ENCODE results near the gene ADPRH. TPM values are rescaled to one million over a fixed set of nuclear protein-coding genes. Genes with fewer than 3 reads are reported as not detected.

Gene ADPRH
- total RNA-seq, 1 experiment from 2014 or later, result 4.7 TPM

- H3K27me3 ChIP-seq (ENCODE audit: low read length), result no peaks in the 10 kb centered on the region
- CTCF ChIA-PET, result no interaction called here
- H3K79me2 ChIP-seq (ENCODE audit: low read length), result no peaks in the 10 kb centered on the region
- intact Hi-C loops (cut with micrococcal nuclease), result loop anchor here (5.0 kb wide), 1 partner anchor 51 kb away; the partner anchor contains the start of gene ADPRH
- H3K4me3 ChIP-seq (ENCODE audit: low read length), result no peak overlapping the region
- POLR2A ChIA-PET (ENCODE audit: unreplicated experiment), result no interaction called here
- no peaks in the 10 kb centered on the region for H4K20me1 ChIP-seq (ENCODE audit: low read length)
- H3K27ac ChIP-seq (ENCODE audit: low read length), result no peak overlapping the region; the same call in 1 of the 2 replicates
- DNase-seq (no peak), ATAC-seq (no peak)
- 0 out of 2 replicates have a peak overlapping the region, but pooled peaks have one; percentile 29 for H3K4me2 ChIP-seq (ENCODE audit: low read length)
- H3K9ac ChIP-seq (ENCODE audit: low read length), result no peak overlapping the region
- H3K36me3 ChIP-seq (ENCODE audit: low read depth, low read length), result no peaks in the 10 kb centered on the region
- TSS peak; percentile 29 for BruUV-seq (replicated peaks)
- no peaks in the 10 kb centered on the region for H3K9me2 ChIP-seq (replicated peaks; ENCODE audit: low read length)
- no peaks in the 10 kb centered on the region for H3K9me3 ChIP-seq (ENCODE audit: low read length)
- H2AFZ ChIP-seq (ENCODE audit: low read length), result no peak overlapping the region
- TF ChIP-seq EZH2phosphoT487 (IDR thresholded peaks at IDR 0.05; ENCODE audit: borderline replicate concordance, low read length), result no peak
- TF ChIP-seq EZH2 (IDR thresholded peaks at IDR 0.05; ENCODE audit: low read length, unreplicated experiment), result no peak
- no peak for TF ChIP-seq CTCF (conservative IDR thresholded peaks at IDR 0.05; ENCODE audit: low read depth, low read length)
- H3K4me1 ChIP-seq (ENCODE audit: insufficient read depth, low read length), result peaks cover 34% of the 10 kb centered on the region
- no peaks in the 10 kb centered on the region for H3F3A ChIP-seq (ENCODE audit: low read length, unreplicated experiment)
Observed at GRCh38 chr3:119628390-119628789, 49.1 kb downstream of the ADPRH start.

GRCh38 chr3:119628816-119629445 lies 49.6 kb downstream of the ADPRH start:
- ChIA-PET POLR2A (ENCODE audit: unreplicated experiment) (no interaction called here), CTCF (no interaction called here)
- no peaks in the 10 kb centered on the region for H3K9me2 ChIP-seq (replicated peaks; ENCODE audit: low read length)
- BruUV-seq (replicated peaks), result no TSS peak
- H4K20me1 ChIP-seq (ENCODE audit: low read length), result no peaks in the 10 kb centered on the region
- peak; percentile 57 for DNase-seq
- no peaks in the 10 kb centered on the region for H3K36me3 ChIP-seq (ENCODE audit: low read depth, low read length)
- H3K4me3 ChIP-seq (ENCODE audit: low read length), result no peak overlapping the region
- ATAC-seq, result peak; percentile 67
- no peak for TF ChIP-seq EZH2phosphoT487 (IDR thresholded peaks at IDR 0.05; ENCODE audit: borderline replicate concordance, low read length)
- no peak for TF ChIP-seq CTCF (conservative IDR thresholded peaks at IDR 0.05; ENCODE audit: low read depth, low read length)
- no peak for TF ChIP-seq EZH2 (IDR thresholded peaks at IDR 0.05; ENCODE audit: low read length, unreplicated experiment)
- no peaks in the 10 kb centered on the region for H3K27me3 ChIP-seq (ENCODE audit: low read length)
- H3K79me2 ChIP-seq (ENCODE audit: low read length), result no peaks in the 10 kb centered on the region
- no peaks in the 10 kb centered on the region for H3F3A ChIP-seq (ENCODE audit: low read length, unreplicated experiment)
- H3K4me2 ChIP-seq (ENCODE audit: low read length), result peak overlapping the region; percentile 29
- no peak overlapping the region for H3K9ac ChIP-seq (ENCODE audit: low read length)
- H3K9me3 ChIP-seq (ENCODE audit: low read length), result no peaks in the 10 kb centered on the region
- H3K27ac ChIP-seq (ENCODE audit: low read length), result peak overlapping the region; percentile 43
- H2AFZ ChIP-seq (ENCODE audit: low read length), result no peak overlapping the region
- peaks cover 34% of the 10 kb centered on the region for H3K4me1 ChIP-seq (ENCODE audit: insufficient read depth, low read length)
- intact Hi-C loops (cut with micrococcal nuclease), result loop anchor here (1.0 to 5.0 kb wide), 2 partner anchors 33 to 52 kb away; partner anchors contain the start of gene ADPRH

Data from PC-3 (cell line).